HG02642 (cell line): ENCODE measurements around the gene COMTD1.
A peak's percentile ranks its signal among the peaks of the same experiment; 100 is the strongest.

Source experiments
- ATAC-seq: cut with Tn5 transposase; IDR thresholded peaks from one replicate; pipeline ENCODE4 v1.9.1; 2021; ENCODE audit warnings: mild to moderate bottlenecking; ENCODE audit not compliant: unreplicated experiment, poor library complexity

The COMTD1 gene

DNA sequence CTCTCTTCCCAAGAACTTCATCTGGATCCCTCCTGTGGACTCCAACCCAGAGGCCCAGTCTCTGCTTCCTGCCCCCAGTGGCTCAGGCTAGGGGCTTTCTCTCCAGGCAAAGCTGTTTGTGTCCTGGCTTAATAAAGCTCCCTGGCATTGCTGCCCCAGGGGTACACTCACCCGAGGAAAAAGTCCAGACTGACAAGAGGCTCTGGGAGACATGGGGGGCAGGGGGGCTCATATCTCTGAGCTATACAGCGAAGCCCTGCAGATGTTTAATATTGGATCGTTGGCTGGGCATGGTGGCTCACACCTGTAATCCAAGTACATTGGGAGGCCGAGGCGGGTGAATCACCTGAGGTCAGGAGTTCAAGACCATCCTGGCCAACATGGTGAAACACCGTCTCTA is 10.7 kb upstream of the COMTD1 start:
- ATAC-seq: no peak

GRCh38 chr10:75245354-75246250 is 9.8 kb upstream of the COMTD1 start:
- no peak for ATAC-seq

GRCh38 chr10:75244487-75245353 is 9.0 kb upstream of the COMTD1 start:
- no peak for ATAC-seq

- ATAC-seq: no peak
Measured at GRCh38 chr10:75243426-75243825, 7.7 kb upstream of the COMTD1 start.

DNA sequence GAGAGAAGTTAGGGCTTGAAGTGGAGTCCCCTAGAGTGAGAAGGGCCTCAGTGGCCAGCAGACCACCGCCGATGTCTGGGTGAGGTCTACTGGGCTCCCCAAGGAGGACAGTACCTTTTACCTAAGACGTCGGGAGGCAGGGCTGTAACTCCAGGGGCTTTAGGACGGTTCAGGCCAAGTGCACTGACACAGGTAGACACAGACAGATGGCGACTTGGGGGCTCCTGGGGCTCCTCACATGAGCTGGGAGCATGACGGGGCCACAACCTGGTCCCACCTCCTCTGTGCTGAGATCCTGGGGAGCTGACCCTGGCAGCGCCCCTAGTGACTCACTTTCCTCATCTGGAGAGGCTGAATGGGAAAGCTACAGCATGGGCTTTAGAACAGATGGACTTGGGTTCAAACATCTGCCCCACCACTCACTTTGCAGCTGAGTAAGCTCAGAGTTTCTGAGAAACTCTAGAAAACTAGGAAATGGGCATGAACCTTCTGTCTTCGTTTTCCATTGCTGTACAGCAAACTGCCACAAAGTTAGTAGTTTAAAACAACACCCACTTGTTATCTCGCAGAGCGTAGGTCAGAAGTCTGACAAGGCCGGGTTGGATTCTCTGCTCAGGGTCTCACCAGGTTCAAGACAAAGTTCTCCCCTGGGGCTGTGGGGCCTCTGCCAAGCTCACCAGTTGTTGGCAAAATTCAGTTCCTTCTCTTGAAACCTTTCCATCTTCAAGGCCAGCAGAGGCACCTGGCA is 4.7 kb upstream of the COMTD1 start:
- no peak for ATAC-seq

- no peak for ATAC-seq
Measured at GRCh38 chr10:75239096-75239790, 3.5 kb upstream of the COMTD1 start.

- no peak for ATAC-seq
Measured at GRCh38 chr10:75238182-75239095, 2.7 kb upstream of the COMTD1 start.

DNA sequence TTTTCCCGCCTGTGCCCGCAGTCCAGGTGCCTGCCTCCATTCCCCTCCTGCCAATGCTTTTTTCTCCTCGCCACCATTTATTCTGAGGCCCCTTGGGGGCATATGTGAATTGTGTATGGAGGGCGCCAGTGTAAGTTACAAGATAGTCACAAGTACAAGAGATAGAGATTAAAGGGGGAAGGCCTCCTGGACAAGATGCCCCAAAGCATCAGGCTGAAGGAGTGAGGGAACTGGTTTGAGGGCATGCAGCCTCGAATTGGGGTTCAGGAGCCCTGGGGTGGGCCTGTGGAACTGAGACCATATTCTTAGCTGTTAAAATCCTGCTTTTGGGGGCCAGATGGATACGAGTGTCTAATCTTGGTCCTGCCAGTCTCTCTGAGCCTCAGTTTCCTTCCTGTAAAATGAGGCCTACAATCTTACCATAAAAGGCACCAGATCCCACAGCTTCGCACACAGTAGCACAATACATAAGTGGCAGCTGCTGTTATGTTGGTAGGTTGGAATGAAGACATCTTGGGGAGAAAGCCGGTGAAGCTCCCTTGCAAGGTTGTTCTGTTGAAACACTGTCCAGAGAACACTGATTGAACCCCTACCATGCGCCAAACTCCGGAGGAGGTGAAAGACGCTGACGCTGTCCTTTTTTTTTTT is 545 bp upstream of the COMTD1 start:
- no peak for ATAC-seq

GRCh38 chr10:75234683-75235374 is 928 bp downstream of the COMTD1 start:
- ATAC-seq: peak; percentile 5

DNA sequence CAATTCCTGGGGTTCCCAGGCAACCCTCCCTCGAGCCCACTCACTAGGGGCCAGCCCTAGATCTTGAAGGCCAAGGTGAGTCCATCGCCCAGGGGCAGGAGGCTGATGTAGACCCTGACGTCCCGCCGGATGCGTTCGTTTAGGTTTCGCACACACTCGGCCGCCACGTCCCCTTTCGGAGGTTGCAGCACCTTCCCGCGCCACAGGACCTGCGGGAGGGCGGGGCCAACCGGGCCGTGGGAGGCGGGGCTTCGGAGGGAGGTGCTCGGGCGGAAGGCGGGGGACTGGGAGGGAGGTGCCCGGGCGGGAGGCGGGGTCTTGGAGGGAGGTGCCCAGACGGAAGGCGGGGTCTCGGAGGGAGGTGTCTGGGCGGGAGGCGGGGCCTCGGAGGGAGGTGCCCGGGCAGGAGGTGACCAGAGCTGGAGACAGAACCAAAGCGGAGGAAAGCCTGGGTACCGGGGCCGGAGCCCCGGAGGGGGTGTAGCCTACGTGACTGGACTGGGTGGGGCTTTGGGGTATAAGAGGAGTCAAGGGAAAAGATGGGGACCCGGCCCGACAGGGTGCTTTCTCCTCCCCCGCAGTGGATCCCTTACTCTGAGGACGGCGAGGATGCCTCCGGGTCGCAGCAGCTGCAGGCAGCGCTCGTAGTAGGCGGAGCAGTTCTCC is 1.6 kb downstream of the COMTD1 start:
- peak; percentile 50 for ATAC-seq

GRCh38 chr10:75233444-75234016 is 2.2 kb downstream of the COMTD1 start:
- ATAC-seq: no peak

DNA sequence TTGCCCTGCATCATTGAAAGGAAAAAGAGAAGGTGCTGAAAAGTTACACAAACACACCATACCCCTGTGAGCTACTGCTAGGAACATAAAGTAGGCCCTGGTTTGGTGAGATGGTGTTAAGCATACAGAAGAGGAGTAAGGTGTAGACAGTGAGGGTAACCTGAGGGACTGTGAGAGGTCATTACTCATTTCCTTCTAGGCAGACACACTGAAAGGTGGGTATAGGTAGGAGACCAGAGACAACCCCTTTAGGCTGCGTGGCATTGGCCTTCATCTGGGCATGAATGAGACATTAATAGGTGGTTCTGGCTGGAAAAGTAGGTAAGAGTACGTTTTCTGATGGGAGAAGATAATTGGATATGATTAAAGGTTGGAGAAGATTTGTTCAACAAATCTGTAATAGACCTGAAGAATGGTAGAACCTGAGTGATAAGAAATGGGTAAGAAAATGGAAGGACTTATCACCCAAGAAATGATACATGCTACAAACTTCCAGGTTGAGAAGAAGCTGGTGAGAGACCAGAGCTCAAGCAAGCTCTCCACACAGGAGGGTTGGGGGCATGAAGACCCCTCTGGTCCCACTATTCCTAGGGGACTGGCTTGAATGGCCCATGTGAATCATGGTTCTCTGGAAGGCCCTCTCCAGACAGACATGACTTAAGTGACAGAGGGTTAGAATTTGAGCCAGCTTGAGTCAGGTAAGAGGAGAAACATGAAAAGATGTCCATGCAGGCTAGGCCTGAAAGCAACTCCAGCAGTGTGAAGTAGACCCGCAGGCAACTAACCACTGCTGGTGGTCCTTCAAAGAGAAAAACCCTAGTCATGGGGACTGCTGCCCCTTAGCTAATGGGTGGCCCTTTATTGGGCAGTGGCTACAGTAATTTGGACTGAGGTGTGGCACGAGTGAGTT is 3.8 kb downstream of the COMTD1 start:
- no peak for ATAC-seq

DNA sequence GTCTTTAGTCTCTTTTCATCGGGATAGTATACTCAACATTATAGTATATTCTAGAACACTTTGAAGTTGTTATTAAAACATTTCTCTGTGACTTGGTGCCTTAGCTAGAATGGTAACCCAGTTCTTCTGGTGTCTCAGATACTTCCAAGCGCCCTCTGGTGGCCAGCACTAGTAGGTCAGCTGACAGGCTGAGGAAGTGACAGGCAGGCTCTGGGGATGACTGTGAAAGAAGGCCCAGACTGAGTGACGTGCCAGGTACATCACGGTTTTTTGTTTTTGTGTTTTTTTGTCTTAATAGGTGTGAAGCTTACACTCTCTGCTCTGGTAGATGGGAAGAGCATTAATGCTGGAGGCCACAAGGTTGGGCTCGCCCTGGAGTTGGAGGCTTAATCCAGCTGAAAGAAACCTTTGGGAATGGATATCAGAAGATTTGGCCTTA is 5.1 kb downstream of the COMTD1 start:
- peak; percentile 40 for ATAC-seq

DNA sequence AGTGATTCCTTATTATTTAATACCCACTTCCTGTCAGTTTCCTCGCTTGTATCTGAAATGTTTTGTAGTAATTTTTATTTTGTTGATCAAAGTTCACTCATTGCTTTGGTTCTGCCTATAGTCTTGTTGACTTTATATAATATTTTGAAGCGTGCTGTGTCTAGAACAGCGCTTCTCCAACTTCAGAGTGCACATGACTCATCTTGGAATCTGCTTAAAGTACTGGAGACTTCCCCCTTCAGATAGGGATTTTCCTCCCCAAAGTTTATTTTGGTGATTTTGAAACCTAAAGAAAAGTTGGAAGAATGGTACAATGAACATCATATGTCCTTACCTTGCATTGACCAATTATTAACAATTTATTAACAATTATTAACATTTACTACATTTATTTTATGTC is 5.8 kb downstream of the COMTD1 start:
- ATAC-seq: no peak

DNA sequence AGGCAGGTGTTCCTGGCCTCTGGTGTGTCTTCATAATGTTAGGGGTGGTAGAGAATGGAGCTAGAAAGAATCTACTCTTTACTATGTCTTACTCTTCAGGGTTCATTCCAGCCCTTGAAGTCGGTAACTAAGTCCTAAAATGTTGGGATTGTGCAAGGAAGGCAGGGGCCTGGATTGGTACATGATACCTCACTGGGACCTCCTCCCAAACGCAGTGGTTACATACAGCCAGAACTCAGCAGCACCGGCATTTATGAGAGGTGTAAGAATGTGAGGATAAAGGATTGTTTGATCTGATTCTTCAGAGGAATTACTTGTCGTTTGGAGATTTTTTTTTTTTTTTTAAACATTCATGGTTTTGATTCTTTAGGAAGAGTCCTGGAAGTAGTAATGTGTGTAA is 6.9 kb downstream of the COMTD1 start:
- ATAC-seq: no peak

DNA sequence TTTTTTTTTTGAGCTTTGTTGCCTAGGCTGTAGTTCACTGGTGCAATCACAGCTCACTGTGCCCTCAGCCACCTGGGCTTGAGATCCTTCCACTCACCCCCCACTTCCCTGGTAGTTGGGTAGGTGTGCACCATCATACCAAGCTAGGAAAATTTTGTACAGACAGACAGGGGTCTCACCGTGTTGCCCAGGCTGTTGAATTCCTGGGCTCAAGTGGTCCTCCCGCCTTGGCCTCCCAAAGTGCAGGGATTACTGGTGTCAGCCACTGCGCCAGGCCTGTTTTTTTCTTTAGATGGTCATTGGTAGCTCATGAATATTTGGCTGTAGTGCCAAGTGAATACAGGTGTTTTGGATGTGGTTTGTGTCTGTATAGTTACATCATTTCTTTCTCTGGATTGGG is 7.5 kb downstream of the COMTD1 start:
- no peak for ATAC-seq
